GM23338 (cell line): ENCODE measurements around the gene GNL3.

ENCODE experiments used
- CREB1 ChIP-seq: fragments of 250-450 bp; sonication (Bioruptor Pico); IDR thresholded peaks from 2 replicates; pipeline ENCODE4 v1.5.0; 2020; ENCODE audit warnings: low read depth, mild to moderate bottlenecking, moderate library complexity
- ETS1 ChIP-seq: IDR thresholded peaks from 2 replicates; pipeline ENCODE4 v1.6.1; 2016; ENCODE audit warnings: antibody characterized with exemption
- EZH2 ChIP-seq: fragments of 200-600 bp; sonication (generic); IDR thresholded peaks from one replicate; pipeline ENCODE4 v1.8.0; 2017; ENCODE audit warnings: antibody characterized with exemption, mild to moderate bottlenecking, low read depth; ENCODE audit not compliant: unreplicated experiment
- EZH2phosphoT487 ChIP-seq: fragments of 200-600 bp; sonication (generic); IDR thresholded peaks from one replicate; pipeline ENCODE4 v1.8.1; 2018; ENCODE audit warnings: antibody characterized with exemption; ENCODE audit not compliant: unreplicated experiment
- JUNB ChIP-seq: IDR thresholded peaks from one replicate; pipeline ENCODE4 v1.6.1; 2016; ENCODE audit warnings: antibody characterized with exemption; ENCODE audit not compliant: unreplicated experiment
- POLR2AphosphoS5 ChIP-seq: IDR thresholded peaks from 2 replicates; pipeline ENCODE4 v1.6.1; 2016; ENCODE audit warnings: antibody characterized with exemption, low read depth
- ZNF114 ChIP-seq: fragments of 250-450 bp; sonication (Bioruptor Pico); IDR thresholded peaks from 2 replicates; pipeline ENCODE4 v1.5.0; 2020; ENCODE audit warnings: mild to moderate bottlenecking, moderate library complexity
- ZNF331 ChIP-seq: fragments of 250-450 bp; sonication (Bioruptor Pico); IDR thresholded peaks from 2 replicates; pipeline ENCODE4 v1.5.0; 2020; ENCODE audit warnings: low read depth, mild to moderate bottlenecking, moderate library complexity
- TF ChIP-seq, protein P1 (sequence below), 2 experiments: fragments of 200-600 bp in 1 of 2; sonication (generic) in 1 of 2; conservative IDR thresholded peaks; 2 replicates each; pipeline versions ENCODE4 v1.5.1 to v1.6.1; 2016 to 2017; ENCODE audit warnings: antibody characterized with exemption in 2 of 2, low read depth in 2 of 2, mild to moderate bottlenecking in 2 of 2, moderate library complexity in 1 of 2
- TF ChIP-seq, protein P2 (sequence below): IDR thresholded peaks from one replicate; pipeline ENCODE4 v1.6.1; 2018; ENCODE audit warnings: antibody characterized with exemption; ENCODE audit not compliant: unreplicated experiment
- TF ChIP-seq, protein P3 (sequence below): fragments of 250-450 bp; sonication (Bioruptor Pico); IDR thresholded peaks from 2 replicates; pipeline ENCODE4 v1.5.0; 2020; ENCODE audit warnings: mild to moderate bottlenecking, moderate library complexity

DNA sequence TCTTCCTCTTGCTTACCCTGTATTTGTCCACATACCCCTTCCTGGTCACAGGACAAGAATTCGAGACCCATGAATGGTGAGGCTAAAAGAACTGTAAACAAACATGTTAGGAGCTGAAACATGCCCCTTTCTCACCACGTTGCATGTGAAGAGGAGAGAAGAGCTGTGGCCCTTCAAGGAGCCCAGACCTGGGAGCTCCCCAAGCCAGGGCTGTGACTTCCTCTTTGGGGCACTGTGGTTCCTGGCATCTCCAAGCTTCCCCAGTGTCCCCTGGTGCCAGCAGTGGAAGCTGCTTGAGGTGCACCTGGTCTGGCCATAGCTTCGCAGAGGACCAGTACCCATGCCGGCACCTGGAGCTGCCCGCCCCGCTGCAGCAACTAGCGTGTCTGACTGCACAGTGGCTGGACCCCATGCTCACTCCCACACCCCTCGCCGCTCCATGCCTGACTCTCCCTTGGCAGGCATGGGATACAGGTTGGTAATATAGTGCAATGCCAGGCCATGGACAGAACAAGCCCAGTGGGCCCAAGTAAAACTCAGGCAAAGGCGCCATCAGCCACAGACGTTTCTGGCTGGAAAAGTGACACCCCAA is 30.0 kb downstream of the GNL3 start:
- TF ChIP-seq EZH2: no peak
- TF ChIP-seq, protein P1, sequence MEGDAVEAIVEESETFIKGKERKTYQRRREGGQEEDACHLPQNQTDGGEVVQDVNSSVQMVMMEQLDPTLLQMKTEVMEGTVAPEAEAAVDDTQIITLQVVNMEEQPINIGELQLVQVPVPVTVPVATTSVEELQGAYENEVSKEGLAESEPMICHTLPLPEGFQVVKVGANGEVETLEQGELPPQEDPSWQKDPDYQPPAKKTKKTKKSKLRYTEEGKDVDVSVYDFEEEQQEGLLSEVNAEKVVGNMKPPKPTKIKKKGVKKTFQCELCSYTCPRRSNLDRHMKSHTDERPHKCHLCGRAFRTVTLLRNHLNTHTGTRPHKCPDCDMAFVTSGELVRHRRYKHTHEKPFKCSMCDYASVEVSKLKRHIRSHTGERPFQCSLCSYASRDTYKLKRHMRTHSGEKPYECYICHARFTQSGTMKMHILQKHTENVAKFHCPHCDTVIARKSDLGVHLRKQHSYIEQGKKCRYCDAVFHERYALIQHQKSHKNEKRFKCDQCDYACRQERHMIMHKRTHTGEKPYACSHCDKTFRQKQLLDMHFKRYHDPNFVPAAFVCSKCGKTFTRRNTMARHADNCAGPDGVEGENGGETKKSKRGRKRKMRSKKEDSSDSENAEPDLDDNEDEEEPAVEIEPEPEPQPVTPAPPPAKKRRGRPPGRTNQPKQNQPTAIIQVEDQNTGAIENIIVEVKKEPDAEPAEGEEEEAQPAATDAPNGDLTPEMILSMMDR (conservative IDR thresholded peaks at IDR 0.05; ENCODE audit: low read depth in 2 of 2): no peak
- no peak for TF ChIP-seq POLR2AphosphoS5
- no peak for TF ChIP-seq EZH2phosphoT487
- TF ChIP-seq, protein P2, sequence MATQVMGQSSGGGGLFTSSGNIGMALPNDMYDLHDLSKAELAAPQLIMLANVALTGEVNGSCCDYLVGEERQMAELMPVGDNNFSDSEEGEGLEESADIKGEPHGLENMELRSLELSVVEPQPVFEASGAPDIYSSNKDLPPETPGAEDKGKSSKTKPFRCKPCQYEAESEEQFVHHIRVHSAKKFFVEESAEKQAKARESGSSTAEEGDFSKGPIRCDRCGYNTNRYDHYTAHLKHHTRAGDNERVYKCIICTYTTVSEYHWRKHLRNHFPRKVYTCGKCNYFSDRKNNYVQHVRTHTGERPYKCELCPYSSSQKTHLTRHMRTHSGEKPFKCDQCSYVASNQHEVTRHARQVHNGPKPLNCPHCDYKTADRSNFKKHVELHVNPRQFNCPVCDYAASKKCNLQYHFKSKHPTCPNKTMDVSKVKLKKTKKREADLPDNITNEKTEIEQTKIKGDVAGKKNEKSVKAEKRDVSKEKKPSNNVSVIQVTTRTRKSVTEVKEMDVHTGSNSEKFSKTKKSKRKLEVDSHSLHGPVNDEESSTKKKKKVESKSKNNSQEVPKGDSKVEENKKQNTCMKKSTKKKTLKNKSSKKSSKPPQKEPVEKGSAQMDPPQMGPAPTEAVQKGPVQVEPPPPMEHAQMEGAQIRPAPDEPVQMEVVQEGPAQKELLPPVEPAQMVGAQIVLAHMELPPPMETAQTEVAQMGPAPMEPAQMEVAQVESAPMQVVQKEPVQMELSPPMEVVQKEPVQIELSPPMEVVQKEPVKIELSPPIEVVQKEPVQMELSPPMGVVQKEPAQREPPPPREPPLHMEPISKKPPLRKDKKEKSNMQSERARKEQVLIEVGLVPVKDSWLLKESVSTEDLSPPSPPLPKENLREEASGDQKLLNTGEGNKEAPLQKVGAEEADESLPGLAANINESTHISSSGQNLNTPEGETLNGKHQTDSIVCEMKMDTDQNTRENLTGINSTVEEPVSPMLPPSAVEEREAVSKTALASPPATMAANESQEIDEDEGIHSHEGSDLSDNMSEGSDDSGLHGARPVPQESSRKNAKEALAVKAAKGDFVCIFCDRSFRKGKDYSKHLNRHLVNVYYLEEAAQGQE: no peak
- no peak for TF ChIP-seq ZNF114
- TF ChIP-seq JUNB: no peak
- no peak for TF ChIP-seq ETS1
- TF ChIP-seq CREB1 (CRISPR knock-in tag): no peak
- TF ChIP-seq ZNF331 (CRISPR knock-in tag): no peak
- TF ChIP-seq, protein P3, sequence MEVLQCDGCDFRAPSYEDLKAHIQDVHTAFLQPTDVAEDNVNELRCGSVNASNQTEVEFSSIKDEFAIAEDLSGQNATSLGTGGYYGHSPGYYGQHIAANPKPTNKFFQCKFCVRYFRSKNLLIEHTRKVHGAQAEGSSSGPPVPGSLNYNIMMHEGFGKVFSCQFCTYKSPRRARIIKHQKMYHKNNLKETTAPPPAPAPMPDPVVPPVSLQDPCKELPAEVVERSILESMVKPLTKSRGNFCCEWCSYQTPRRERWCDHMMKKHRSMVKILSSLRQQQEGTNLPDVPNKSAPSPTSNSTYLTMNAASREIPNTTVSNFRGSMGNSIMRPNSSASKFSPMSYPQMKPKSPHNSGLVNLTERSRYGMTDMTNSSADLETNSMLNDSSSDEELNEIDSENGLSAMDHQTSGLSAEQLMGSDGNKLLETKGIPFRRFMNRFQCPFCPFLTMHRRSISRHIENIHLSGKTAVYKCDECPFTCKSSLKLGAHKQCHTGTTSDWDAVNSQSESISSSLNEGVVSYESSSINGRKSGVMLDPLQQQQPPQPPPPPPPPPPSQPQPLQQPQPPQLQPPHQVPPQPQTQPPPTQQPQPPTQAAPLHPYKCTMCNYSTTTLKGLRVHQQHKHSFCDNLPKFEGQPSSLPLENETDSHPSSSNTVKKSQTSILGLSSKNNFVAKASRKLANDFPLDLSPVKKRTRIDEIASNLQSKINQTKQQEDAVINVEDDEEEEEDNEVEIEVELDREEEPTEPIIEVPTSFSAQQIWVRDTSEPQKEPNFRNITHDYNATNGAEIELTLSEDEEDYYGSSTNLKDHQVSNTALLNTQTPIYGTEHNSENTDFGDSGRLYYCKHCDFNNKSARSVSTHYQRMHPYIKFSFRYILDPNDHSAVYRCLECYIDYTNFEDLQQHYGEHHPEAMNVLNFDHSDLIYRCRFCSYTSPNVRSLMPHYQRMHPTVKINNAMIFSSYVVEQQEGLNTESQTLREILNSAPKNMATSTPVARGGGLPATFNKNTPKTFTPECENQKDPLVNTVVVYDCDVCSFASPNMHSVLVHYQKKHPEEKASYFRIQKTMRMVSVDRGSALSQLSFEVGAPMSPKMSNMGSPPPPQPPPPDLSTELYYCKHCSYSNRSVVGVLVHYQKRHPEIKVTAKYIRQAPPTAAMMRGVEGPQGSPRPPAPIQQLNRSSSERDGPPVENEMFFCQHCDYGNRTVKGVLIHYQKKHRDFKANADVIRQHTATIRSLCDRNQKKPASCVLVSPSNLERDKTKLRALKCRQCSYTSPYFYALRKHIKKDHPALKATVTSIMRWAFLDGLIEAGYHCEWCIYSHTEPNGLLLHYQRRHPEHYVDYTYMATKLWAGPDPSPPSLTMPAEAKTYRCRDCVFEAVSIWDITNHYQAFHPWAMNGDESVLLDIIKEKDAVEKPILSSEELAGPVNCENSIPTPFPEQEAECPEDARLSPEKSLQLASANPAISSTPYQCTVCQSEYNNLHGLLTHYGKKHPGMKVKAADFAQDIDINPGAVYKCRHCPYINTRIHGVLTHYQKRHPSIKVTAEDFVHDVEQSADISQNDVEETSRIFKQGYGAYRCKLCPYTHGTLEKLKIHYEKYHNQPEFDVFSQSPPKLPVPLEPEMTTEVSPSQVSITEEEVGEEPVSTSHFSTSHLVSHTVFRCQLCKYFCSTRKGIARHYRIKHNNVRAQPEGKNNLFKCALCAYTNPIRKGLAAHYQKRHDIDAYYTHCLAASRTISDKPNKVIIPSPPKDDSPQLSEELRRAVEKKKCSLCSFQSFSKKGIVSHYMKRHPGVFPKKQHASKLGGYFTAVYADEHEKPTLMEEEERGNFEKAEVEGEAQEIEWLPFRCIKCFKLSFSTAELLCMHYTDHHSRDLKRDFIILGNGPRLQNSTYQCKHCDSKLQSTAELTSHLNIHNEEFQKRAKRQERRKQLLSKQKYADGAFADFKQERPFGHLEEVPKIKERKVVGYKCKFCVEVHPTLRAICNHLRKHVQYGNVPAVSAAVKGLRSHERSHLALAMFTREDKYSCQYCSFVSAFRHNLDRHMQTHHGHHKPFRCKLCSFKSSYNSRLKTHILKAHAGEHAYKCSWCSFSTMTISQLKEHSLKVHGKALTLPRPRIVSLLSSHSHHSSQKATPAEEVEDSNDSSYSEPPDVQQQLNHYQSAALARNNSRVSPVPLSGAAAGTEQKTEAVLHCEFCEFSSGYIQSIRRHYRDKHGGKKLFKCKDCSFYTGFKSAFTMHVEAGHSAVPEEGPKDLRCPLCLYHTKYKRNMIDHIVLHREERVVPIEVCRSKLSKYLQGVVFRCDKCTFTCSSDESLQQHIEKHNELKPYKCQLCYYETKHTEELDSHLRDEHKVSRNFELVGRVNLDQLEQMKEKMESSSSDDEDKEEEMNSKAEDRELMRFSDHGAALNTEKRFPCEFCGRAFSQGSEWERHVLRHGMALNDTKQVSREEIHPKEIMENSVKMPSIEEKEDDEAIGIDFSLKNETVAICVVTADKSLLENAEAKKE (CRISPR knock-in tag): no peak
